Liver (tissue), 9 donors: ENCODE data around the gene LURAP1L. TPM values are rescaled to one million over a fixed set of nuclear protein-coding genes. Genes with fewer than 3 reads are reported as not detected.

Experiments used
- DNase-seq: peaks from one replicate; pipeline ENCODE4 v3.0.0-alpha.2; 2017; ENCODE audit warnings: low spot score
- H3K27ac ChIP-seq, 2 donors: one replicate each; pipeline ENCODE4 v1.7.0; 2013; ENCODE audit warnings: inconsistent platforms in 2 of 2, low read length in 2 of 2, control low read depth in 1 of 2, low read depth in 1 of 2, mild to moderate bottlenecking in 1 of 2
- H3K27me3 ChIP-seq, 4 donors: one replicate each; pipeline versions ENCODE4 v1.6.1 to v1.7.0; 2013; ENCODE audit warnings: low read length in 3 of 4, inconsistent platforms in 1 of 4, mild to moderate bottlenecking in 1 of 4, moderate library complexity in 1 of 4; ENCODE audit not compliant: control insufficient read depth in 4 of 4, insufficient read depth in 4 of 4
- H3K36me3 ChIP-seq, 4 donors: one replicate each; pipeline versions ENCODE4 v1.6.1 to v1.7.0; 2013; ENCODE audit warnings: low read length in 3 of 4, mild to moderate bottlenecking in 3 of 4, low read depth in 1 of 4, moderate library complexity in 1 of 4; ENCODE audit not compliant: control insufficient read depth in 4 of 4, insufficient read depth in 3 of 4
- H3K4me1 ChIP-seq, 4 donors: one replicate each; pipeline versions ENCODE4 v1.6.1 to v1.7.0; 2013; ENCODE audit warnings: low read length in 3 of 4, mild to moderate bottlenecking in 3 of 4, moderate library complexity in 1 of 4; ENCODE audit not compliant: control insufficient read depth in 4 of 4, insufficient read depth in 4 of 4
- H3K4me3 ChIP-seq, 3 donors: one replicate each; pipeline versions ENCODE4 v1.6.1 to v1.7.0; 2013; ENCODE audit warnings: low read length in 3 of 3, control low read depth in 1 of 3, low read depth in 1 of 3, mild to moderate bottlenecking in 1 of 3
- H3K9ac ChIP-seq, 2 donors: one replicate each; pipeline ENCODE4 v1.7.0; 2013; ENCODE audit warnings: low read length in 2 of 2, mild to moderate bottlenecking in 2 of 2, moderate library complexity in 2 of 2, control low read depth in 1 of 2, low read depth in 1 of 2
- H3K9me3 ChIP-seq, 4 donors: one replicate each; pipeline versions ENCODE4 v1.6.1 to v1.7.0; 2013; ENCODE audit warnings: low read length in 3 of 4; ENCODE audit not compliant: control insufficient read depth in 4 of 4
- ATF3 ChIP-seq: IDR thresholded peaks from 2 replicates; pipeline ENCODE4 v1.6.1; 2016; ENCODE audit warnings: antibody characterized with exemption
- CTCF ChIP-seq: fragments of 150-350 bp; IDR thresholded peaks from 2 replicates; pipeline ENCODE4 v1.5.1; 2017; ENCODE audit warnings: improper control_type of control experiment, low read depth, low read length; ENCODE audit not compliant: missing input control
- EGR1 ChIP-seq, 2 donors: IDR thresholded peaks; 2 replicates each; pipeline ENCODE4 v1.6.1; 2016 to 2018; ENCODE audit warnings: antibody characterized with exemption in 2 of 2, low read depth in 2 of 2
- FOXA1 ChIP-seq: IDR thresholded peaks from 2 replicates; pipeline ENCODE4 v1.6.1; 2016; ENCODE audit warnings: antibody characterized with exemption
- FOXA2 ChIP-seq: IDR thresholded peaks from 2 replicates; pipeline ENCODE4 v1.6.1; 2016; ENCODE audit warnings: antibody characterized with exemption
- GABPA ChIP-seq, 2 donors: IDR thresholded peaks in 1 of 2; conservative IDR thresholded peaks in 1 of 2; 2 replicates each; pipeline ENCODE4 v1.6.1; 2016; ENCODE audit warnings: antibody characterized with exemption in 2 of 2, mild to moderate bottlenecking in 1 of 2, moderate library complexity in 1 of 2
- HNF4A ChIP-seq, 2 donors: conservative IDR thresholded peaks; 2 replicates each; pipeline ENCODE4 v1.6.1; 2016; ENCODE audit warnings: antibody characterized with exemption in 2 of 2, mild to moderate bottlenecking in 2 of 2
- HNF4G ChIP-seq: IDR thresholded peaks from 2 replicates; pipeline ENCODE4 v1.6.1; 2016; ENCODE audit warnings: antibody characterized with exemption
- JUND ChIP-seq, 2 donors: IDR thresholded peaks; 2 replicates each; pipeline ENCODE4 v1.6.1; 2016; ENCODE audit warnings: antibody characterized with exemption in 2 of 2
- MAX ChIP-seq: IDR thresholded peaks from 2 replicates; pipeline ENCODE4 v1.6.1; 2016; ENCODE audit warnings: antibody characterized with exemption
- NR2F2 ChIP-seq: IDR thresholded peaks from 2 replicates; pipeline ENCODE4 v1.6.1; 2016; ENCODE audit warnings: antibody characterized with exemption
- RAD21 ChIP-seq, 2 donors: IDR thresholded peaks; 2 replicates each; pipeline ENCODE4 v1.6.1; 2016; ENCODE audit warnings: antibody characterized with exemption in 2 of 2, mild to moderate bottlenecking in 2 of 2
- REST ChIP-seq: IDR thresholded peaks from 2 replicates; pipeline ENCODE4 v1.6.1; 2016; ENCODE audit warnings: antibody characterized with exemption, mild to moderate bottlenecking
- RXRA ChIP-seq, 2 donors: IDR thresholded peaks; 2 replicates each; pipeline ENCODE4 v1.6.1; 2017 to 2018; ENCODE audit warnings: antibody characterized with exemption in 2 of 2, mild to moderate bottlenecking in 1 of 2
- SP1 ChIP-seq: IDR thresholded peaks from 2 replicates; pipeline ENCODE4 v1.6.1; 2018; ENCODE audit warnings: antibody characterized with exemption, mild to moderate bottlenecking
- TAF1 ChIP-seq: conservative IDR thresholded peaks from 2 replicates; pipeline ENCODE4 v1.6.1; 2016; ENCODE audit warnings: antibody characterized with exemption, mild to moderate bottlenecking
- YY1 ChIP-seq: IDR thresholded peaks from 2 replicates; pipeline ENCODE4 v1.6.1; 2016; ENCODE audit warnings: antibody characterized with exemption, mild to moderate bottlenecking
- ZBTB33 ChIP-seq: IDR thresholded peaks from 2 replicates; pipeline ENCODE4 v1.6.1; 2016; ENCODE audit warnings: antibody characterized with exemption
- WGBS: extraction: QIAGEN DNeasy Blood & Tissue Kit; methylation state at CpG from one replicate; pipeline ENCODE4 v1.1.7; 2013; 5-methylcytosine and 5-hydroxymethylcytosine counted together
- polyA plus RNA-seq, 2 donors: library from polyadenylated mRNA; stranded (reverse) in 1 of 2; unstranded in 1 of 2; fragments of 200-250 nt in 1 of 2; fragments of >200 nt in 1 of 2; fragmentation: Nextera tagmentation in 1 of 2; extraction: Ambion mirVana in 1 of 2; gene quantifications; one replicate each; pipeline versions ENCODE4 v1.2.1 to v1.2.3, GENCODE V29; 2013 to 2015
- total RNA-seq, 2 donors: library from RNA; depleted of rRNA; stranded (reverse); fragments of >200 nt; gene quantifications; one replicate each; pipeline ENCODE4 v1.2.3, GENCODE V29; 2014
- donor health status: healthy.
- donor health status: healthy.
- donor health status: healthy.
- donor health status: healthy.
- donor health status: healthy.

Gene LURAP1L
- total and polyA plus RNA-seq, 4 donors, result 4.2 to 18.6 (median 8.9) TPM

- TF ChIP-seq NR2F2 (no peak), SP1 (no peak), RXRA (IDR thresholded peaks at IDR 0.05) (no peak), MAX (no peak), FOXA2 (no peak), HNF4G (no peak), JUND (IDR thresholded peaks at IDR 0.05) (no peak), TAF1 (no peak), RAD21 (IDR thresholded peaks at IDR 0.05) (no peak), ATF3 (no peak), FOXA1 (no peak), CTCF (no peak), YY1 (no peak), GABPA (IDR thresholded peaks at IDR 0.05 in 1 of 2, conservative IDR thresholded peaks at IDR 0.05 in 1 of 2) (no peak), HNF4A (conservative IDR thresholded peaks at IDR 0.05) (no peak), EGR1 (IDR thresholded peaks at IDR 0.05; ENCODE audit: low read depth in 2 of 2) (no peak), ZBTB33 (no peak)
- Histone ChIP-seq H3K4me3 (no peak overlapping the region), H3K4me1 (no peaks in the 10 kb centered on the region), H3K27me3 (no peaks in the 10 kb centered on the region), H3K9ac (no peak overlapping the region), H3K9me3 (no peaks in the 10 kb centered on the region), H3K27ac (no peak overlapping the region), H3K36me3 (no peaks in the 10 kb centered on the region)
- no peak for DNase-seq
- WGBS, result 91% methylated on average over 4 of the region's 4 CpGs
Observed at GRCh38 chr9:12855066-12855465, 80.2 kb downstream of the LURAP1L start.

GRCh38 chr9:12856603-12857002 is 81.8 kb downstream of the LURAP1L start:
- TF ChIP-seq NR2F2 (no peak), ZBTB33 (no peak), ATF3 (no peak), YY1 (no peak), CTCF (no peak), FOXA1 (no peak), EGR1 (IDR thresholded peaks at IDR 0.05; ENCODE audit: low read depth in 2 of 2) (no peak), TAF1 (no peak), JUND (IDR thresholded peaks at IDR 0.05) (no peak), REST (no peak), FOXA2 (no peak), RXRA (IDR thresholded peaks at IDR 0.05) (no peak), HNF4A (conservative IDR thresholded peaks at IDR 0.05) (no peak), HNF4G (no peak), SP1 (no peak), RAD21 (IDR thresholded peaks at IDR 0.05) (no peak), GABPA (IDR thresholded peaks at IDR 0.05 in 1 of 2, conservative IDR thresholded peaks at IDR 0.05 in 1 of 2) (no peak), MAX (no peak)
- WGBS, result 66% methylated on average over 5 of the region's 5 CpGs
- no peaks in the 10 kb centered on the region for H3K9me3 ChIP-seq
- no peaks in the 10 kb centered on the region for H3K4me1 ChIP-seq
- no peak overlapping the region for H3K27ac ChIP-seq
- no peak overlapping the region for H3K4me3 ChIP-seq
- H3K36me3 ChIP-seq, result no peaks in the 10 kb centered on the region
- H3K27me3 ChIP-seq, result no peaks in the 10 kb centered on the region
- DNase-seq, result no peak
- H3K9ac ChIP-seq, result no peak overlapping the region
